HG03378 (cell line): Measurements from ENCODE around the gene BABAM2.
"Not testable (repeated sequence)": the region's sequence is repeated elsewhere in the genome, so short reads cannot be mapped to it uniquely, and the experiment has no call there.

ENCODE experiments used
- ATAC-seq: cut with Tn5 transposase; IDR thresholded peaks from one replicate; pipeline ENCODE4 v1.9.1; 2021; ENCODE audit warnings: mild to moderate bottlenecking, moderate library complexity; ENCODE audit not compliant: unreplicated experiment

The BABAM2 gene

GRCh38 chr2:28365158-28365557 is 474.6 kb downstream of the BABAM2 start:
- no peak for ATAC-seq

- no peak for ATAC-seq
These were observed 475.6 kb downstream of the BABAM2 start for GRCh38 chr2:28366149-28366495.

- no peak for ATAC-seq
These were observed 476.2 kb downstream of the BABAM2 start for GRCh38 chr2:28366496-28367282.

- no peak for ATAC-seq
These were observed 477.3 kb downstream of the BABAM2 start for GRCh38 chr2:28367667-28368356.

GRCh38 chr2:28368357-28368798 is 477.8 kb downstream of the BABAM2 start:
- no peak for ATAC-seq

GRCh38 chr2:28369358-28369757 is 478.8 kb downstream of the BABAM2 start:
- no peak for ATAC-seq

- ATAC-seq = no peak
These were observed 479.8 kb downstream of the BABAM2 start for GRCh38 chr2:28370354-28370753.

- not testable (repeated sequence) for ATAC-seq
These were observed 481.2 kb downstream of the BABAM2 start for GRCh38 chr2:28371728-28372127.

GRCh38 chr2:28373854-28374253 is 483.3 kb downstream of the BABAM2 start:
- ATAC-seq = no peak

- no peak for ATAC-seq
These were observed 483.8 kb downstream of the BABAM2 start for GRCh38 chr2:28374331-28374730.

GRCh38 chr2:28375236-28375635 is 484.7 kb downstream of the BABAM2 start:
- ATAC-seq = no peak

GRCh38 chr2:28375742-28376631 is 485.5 kb downstream of the BABAM2 start:
- no peak for ATAC-seq

- ATAC-seq = no peak
These were observed 486.8 kb downstream of the BABAM2 start for GRCh38 chr2:28377195-28377816.

- ATAC-seq = no peak
These were observed 487.6 kb downstream of the BABAM2 start for GRCh38 chr2:28377984-28378678.

GRCh38 chr2:28378679-28379584 is 488.4 kb downstream of the BABAM2 start:
- no peak for ATAC-seq

GRCh38 chr2:28380219-28380618 is 489.7 kb downstream of the BABAM2 start:
- no peak for ATAC-seq

GRCh38 chr2:28381225-28382180 is 491.0 kb downstream of the BABAM2 start:
- no peak for ATAC-seq

- ATAC-seq = no peak
These were observed 492.2 kb downstream of the BABAM2 start for GRCh38 chr2:28382755-28383154.
